NCI-H1436 (cell line): ENCODE results near the gene PSMD8.
A peak's percentile ranks its signal among the peaks of the same experiment; 100 is the strongest.
"Not testable (repeated sequence)": the region's sequence is repeated elsewhere in the genome, so short reads cannot be mapped to it uniquely, and the experiment has no call there.

Experiments
- DNase-seq: peaks from one replicate; lab custom pipeline; 2025; lab: John Stamatoyannopoulos, UW

The PSMD8 gene

DNA sequence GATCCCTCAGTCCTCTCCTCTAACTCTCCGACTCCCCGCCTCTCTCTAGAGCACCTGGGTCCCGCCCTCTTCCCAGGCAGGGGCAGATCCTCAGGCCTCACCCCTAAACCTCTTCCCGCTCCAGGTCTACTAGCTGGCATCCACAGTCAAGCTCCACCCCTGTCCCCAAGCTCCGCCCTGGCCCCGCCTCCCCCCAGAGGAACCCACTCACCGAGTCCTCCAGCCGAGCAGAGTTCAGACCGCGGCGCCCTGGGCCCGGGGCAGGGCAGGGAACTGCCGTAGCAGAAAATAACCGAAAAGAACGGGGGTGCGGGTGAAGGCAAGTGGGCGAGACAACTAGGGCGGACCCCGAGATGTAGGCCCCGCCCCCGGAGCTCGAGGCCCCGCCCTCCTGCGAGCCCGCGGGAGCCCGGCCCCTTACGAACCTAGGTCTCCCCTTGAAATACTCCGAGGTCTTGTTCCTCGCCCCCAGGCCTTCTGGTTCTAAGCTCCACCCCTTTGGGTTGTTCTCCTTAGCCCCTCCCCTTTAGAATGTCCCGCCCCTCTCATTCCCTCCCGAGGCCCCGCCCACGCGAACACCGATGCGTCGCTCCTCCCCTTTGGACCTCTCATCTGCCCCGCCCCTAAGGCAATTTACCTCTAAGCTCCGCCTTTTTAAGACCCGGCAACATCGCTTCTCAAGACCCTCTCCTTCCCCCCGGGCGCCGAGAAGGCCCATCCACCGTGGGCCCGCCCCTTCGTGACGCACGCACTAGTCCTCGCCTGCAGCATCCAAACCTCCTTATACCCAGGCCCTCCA lies 13.4 kb downstream of the PSMD8 start, which contains the start of gene GGN:
TSS of gene GGN (minus strand) at position 485 of the 799 bp plus-strand sequence. CDS start 773 bp downstream, outside the sequence.
- DNase-seq, result peak; percentile 95

DNA sequence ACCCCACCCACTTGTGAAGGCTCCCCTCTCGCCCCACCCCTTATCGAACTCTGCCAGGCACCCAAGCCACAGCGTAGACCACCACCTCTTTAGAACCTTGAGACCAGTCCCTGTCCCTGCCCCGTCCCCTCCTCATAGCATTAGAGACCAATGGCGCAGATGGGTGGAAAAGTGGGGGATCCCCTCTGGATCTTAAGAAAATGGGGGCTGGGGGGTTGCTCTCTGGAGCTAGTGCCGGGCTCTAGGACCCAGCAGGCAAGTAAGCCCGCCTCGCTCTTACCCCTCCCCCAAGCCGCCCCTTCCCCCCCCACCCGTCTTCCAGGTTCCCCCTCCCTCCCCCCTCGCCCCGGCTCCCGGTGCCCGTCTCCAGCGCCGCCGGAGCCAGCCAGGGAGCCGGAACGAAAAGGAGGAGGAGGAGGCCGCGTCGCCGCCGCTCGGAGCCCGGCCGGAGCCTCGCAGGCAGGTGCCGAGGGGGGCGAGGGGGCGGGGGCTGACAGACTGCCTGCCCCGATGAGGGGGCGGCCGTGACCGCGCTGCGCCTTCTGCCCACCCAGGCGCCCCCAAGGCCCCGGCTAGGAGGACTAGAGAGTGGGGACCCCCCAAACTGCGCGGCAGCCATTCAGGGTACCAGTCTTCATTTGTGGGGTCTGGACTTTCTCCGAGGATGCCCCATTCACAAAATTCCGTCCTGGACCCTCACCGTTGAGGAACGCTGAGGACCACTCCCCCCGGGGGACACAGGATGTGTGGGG lies 14.2 kb downstream of the PSMD8 start, which contains the start of gene SPRED3:
TSS of gene SPRED3 (plus strand) at position 349 of the 752 bp plus-strand sequence. CDS start 1,606 bp downstream, outside the sequence.
- peak; percentile 75 for DNase-seq

DNA sequence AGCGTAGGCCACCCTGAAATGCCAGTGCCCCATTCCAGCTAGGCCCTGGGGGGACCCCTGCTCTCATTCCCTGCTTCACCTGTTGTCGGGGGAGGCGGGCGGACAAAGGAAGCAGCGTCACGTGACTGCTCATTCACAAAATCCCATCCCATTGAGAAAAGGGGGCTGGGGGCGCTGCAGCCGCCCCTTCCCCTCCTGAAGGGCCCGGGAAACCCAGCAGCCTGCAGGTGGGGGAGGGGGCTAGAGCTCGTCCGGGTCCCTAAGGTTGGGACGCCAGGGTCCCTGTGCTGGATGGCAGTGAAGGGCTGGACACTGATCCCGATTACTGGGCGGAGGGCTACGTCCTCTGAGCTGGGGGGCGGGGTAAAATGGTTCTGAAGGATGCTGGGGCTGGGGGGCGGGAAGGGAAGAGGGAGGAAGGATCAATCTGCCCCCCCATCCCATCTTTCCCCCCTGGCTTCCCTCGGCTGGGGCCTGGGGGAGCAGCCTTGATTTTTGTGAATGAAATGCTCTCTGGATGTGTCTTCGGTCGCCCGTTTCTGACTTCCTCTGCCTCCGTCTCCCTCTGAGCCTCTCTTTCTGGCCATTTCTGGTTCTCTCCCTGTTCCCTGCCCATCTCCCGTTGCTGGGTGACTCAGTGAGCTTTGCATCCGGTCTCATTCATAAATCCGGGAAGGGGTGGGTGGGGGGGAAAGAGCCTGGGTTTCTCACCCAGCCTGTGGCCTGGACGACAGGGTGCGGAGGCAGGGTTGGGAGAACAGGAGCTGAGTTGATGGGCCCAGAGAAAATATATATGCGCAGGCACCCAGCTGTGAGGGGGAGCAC lies 14.9 kb downstream of the PSMD8 start:
- no peak for DNase-seq

DNA sequence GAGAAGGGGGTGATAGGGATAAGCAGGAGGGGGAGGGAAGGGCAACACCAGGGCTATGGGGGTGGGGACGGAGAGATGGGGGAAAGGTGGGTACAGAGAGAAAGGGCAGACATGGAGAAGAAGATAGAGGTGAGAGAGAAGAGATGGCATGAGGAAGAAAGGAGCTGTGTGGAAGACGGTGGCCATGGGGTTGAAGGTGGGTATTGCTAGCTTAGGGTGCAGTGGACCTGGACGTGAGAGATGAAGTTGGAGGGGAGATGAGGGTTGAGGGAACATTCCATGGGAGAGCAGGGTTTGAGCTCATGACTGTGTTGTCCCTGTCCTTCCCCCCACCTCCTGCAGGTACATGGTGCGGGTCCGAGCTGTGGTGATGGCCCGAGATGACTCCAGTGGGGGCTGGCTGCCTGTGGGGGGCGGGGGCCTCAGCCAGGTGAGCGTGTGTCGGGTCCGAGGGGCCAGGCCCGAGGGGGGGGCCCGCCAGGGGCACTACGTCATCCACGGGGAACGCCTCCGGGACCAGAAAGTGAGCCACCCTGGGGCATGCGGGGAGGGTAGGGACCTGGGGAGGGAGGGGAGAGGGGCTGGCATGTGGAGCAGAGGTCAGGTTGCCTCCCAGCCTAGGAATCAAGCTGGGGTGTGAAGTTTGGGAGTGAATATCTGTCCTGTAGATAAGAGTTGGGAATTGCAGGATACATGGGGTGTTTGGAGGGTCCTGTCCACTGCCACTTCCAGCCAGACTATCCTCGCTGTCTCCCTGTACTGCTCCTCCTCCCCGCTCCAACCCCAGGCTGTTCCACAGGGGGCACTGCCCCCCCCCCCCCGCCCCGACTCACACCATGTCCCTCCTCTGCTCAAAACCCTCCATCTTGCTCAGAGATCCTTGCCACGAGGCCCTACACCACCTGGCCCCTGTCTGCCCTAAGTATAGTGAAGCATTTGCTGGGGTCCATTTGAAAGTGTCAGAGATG lies 15.9 kb downstream of the PSMD8 start:
- no peak for DNase-seq

DNA sequence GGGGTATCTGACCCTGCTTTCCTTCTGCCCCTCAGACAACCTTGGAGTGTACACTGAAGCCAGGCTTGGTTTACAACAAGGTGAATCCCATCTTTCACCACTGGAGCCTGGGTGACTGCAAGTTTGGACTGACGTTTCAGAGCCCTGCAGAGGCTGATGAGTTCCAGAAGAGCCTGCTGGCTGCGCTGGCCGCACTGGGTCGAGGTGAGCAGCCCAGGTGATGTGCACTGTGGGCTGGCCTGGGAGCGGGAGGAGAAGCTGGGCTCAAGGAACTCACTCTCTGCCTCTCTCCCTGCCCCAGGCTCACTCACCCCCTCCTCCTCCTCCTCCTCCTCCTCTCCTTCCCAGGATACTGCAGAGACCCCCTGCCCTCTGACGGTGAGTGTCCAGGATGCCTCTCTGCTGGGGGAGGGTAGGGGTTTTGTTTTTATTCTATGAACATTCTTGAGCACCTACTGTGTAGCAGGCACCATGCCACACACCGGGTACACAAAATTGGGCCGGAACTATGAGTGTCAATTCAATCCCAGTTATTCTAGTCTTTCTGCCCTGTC lies 17.6 kb downstream of the PSMD8 start:
- DNase-seq, result no peak

DNA sequence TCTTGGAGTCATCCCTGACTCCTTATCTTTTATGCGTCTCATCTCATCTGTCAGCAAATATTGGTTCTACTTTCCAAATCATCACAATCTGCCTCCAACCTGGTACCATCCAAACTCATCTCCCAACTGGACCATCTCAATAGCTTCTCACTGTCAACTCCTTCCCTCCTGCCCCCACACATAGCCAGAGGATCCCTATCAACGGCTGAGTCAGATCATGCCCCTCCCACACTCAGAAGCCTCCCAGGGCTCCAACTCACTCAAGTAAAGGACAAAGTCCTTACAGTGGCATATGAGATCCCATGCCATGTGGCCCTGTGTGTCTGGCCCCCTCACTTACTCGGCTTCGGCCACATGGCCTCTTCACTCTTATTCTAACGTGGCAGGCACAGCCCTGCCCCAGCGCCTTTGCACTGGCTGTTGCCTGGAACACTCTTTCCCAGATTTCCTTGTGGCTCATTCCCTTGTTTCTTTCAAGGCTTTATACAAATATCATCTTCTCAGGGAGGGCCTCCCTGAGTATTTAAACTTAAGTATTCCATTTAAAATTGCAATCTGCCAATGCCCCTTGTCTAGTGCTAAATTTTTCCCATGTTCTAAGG lies 18.4 kb downstream of the PSMD8 start:
- no peak for DNase-seq

DNA sequence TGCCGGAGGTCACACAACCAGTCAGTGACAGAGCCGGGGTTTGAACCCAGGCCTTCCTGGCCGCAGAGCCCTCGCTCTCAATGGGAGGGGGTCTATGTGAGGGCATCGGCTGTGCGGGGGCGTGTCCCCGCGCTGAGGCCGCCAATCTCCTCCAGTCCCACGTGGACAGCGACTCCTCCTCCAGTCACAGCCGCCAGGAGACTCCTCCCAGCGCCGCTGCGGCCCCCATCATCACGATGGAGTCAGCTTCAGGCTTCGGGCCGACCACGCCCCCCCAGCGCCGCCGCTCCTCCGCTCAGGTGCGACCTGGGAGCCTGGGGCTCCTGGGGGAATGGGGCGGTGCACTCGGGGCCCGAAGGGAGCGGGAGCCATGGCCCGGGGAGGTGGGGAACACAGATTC lies 20.1 kb downstream of the PSMD8 start:
- no peak for DNase-seq

DNA sequence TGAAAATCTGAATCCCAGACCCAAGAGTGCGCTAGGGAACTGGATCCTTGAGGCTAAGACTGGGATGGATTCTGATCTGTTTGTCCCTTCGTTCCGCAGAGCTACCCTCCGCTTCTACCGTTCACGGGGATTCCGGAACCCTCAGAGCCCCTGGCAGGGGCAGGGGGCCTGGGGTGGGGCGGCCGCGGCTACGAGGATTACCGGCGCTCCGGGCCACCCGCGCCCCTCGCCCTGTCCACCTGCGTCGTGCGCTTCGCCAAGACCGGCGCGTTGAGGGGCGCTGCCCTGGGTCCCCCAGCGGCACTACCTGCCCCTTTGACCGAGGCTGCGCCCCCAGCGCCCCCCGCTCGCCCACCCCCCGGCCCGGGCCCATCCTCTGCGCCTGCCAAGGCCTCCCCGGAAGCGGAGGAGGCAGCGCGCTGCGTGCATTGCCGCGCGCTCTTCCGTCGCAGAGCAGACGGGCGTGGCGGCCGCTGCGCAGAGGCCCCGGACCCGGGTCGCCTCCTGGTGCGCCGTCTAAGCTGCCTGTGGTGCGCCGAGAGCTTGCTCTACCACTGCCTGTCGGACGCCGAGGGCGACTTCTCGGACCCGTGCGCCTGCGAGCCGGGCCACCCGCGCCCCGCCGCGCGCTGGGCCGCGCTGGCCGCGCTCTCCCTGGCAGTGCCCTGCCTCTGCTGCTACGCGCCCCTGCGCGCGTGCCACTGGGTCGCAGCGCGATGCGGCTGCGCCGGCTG lies 21.2 kb downstream of the PSMD8 start:
- DNase-seq, result no peak

DNA sequence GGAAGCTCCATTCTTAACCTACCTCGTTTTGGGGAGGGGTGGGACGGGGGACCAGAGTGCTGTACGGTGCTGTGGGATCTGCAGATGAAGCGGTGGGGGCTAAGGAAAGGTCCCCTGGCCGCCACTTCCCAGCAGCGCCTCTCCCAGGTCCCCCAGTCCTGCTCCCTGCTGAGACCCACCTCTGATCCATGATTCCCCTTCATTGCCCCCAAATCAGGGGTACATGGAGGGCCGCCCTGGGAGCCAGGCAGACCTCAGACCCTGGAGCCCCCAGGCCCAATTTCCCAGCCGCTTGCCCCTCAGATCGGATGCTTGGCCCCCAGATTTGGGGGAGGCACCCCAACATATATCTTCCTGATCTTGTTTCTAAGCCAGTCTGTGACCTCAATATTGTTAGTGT lies 24.7 kb downstream of the PSMD8 start:
- no peak for DNase-seq

DNA sequence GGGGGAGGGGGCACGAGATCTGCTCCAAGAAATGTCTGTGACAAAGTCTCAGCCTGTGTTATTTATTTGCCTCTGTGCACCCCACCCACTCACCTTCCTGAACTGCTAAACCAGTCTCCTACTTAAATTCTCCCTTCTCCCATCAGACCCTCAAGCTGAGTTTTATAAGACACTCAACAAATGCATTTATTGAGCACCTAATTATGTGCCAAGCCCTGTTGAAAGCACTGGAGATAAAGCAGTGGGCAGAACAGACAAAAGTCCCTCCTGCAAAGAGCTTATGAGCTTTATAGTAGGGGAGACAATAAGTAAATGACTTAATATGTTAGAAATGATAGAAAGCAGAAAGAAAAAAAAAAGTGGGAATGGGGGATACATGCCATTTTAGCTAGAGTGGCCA lies 25.2 kb downstream of the PSMD8 start:
- DNase-seq, result no peak

DNA sequence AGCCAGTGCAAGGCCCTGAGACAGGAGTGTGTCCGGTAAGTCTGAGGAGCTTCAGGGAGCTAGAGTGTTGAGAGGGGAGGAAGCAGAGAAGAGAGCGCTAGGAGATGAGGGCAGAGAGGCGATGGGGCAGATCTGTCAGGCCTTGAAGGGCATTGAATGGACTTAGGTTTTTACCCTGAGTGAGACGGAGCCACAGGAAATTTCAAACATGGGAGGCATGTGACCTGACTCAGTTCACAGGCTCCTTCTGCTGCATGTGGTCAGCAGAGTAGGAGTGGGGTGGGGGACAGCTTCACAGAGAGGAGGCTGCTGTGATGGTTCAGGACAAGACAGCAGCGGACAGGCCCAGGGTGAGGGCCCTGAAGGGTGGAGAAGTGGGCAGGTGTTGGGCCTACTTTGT lies 26.0 kb downstream of the PSMD8 start:
- no peak for DNase-seq

DNA sequence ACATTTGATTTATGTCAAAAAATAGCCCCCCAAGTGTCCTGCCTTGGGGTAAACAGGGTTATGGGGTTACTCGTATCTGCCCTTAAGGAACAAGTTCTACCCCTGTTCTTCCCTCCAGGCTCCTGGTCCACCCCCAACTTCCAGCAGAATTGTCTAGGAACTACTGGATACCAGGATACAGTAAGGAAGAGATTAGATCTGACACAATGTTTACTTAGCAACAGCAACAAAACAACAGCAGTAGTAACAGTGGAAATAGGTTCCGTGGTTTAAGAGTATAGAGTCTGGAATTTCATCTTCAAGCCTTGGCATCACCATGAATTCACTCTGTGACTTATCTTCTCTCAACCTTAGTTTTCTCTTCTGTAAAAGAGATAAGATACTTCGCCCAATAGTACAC lies 26.8 kb downstream of the PSMD8 start:
- no peak for DNase-seq

DNA sequence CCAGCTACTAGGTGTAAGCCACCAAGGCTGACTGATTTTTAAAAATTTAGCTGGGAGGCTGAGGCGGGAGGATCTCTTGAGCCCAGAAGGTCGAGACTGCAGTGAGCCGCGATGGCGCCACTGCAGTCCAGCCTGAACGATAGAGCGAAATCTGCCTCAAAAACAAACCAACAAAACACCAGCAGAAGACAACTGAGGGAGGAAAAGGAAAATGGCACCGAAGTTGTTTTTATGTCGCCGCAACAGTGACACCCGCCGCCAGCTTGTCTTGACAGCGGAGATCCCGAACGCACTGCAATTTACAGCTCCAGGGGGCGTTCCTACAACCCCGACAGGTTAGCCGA lies 28.2 kb downstream of the PSMD8 start:
- DNase-seq, result no peak

DNA sequence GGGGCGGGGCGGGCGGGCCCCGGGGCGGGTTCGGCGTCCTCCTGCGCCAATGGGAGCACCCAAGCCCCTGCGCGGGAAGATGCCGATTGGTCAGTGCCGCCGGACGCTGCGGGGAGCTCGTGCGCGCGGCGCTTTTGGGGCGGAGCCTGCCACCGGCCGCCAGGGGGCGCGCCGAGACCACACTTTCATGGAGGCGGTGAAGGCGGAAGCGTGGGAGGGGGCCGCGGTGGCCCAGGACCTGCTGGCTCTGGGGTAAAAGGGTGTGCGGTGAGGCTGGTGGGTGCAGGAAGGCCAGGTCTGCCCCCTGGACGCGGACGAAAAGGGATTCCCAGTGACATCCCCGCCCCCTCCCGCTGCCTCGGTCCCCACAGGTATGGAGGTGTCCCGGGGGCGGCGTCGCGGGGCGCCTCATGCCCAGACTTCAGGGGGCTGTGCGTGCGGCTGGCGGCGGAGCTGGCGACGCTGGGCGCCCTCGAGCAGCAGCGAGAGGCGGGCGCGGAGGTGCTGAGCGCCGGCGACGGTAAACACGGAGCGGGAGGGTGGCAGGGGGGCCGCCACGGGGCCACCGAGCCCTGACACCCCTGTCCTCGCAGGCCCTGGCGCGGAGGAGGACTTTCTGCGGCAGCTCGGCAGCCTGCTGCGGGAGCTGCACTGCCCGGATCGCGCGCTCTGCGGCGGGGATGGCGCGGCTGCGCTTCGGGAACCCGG lies 28.8 kb downstream of the PSMD8 start, which contains the start of gene FAM98C:
TSS of gene FAM98C (plus strand) at position 127 of the 708 bp plus-strand sequence. CDS start at position 188, 61 bp downstream.
- peak; percentile 97 for DNase-seq

DNA sequence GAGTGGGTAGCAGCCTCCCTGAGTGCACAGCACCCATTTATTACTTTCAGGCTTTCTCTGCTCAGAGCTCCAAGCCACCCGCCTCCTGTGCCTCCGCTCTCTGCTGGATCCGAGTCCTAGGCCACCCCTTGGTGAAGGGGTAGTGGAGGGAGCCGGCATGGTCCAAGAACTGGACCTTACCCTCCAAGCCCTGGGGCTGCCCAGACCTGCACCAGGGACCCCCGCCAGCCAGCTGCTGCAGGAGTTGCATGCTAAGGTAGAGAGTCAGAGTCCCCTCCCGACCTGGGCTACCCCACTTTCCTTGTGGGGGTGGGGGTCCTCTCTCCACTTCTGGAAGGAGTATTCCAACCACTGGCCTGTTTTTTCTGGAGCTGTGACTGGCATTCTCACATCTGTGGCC lies 30.5 kb downstream of the PSMD8 start:
- no peak for DNase-seq

DNA sequence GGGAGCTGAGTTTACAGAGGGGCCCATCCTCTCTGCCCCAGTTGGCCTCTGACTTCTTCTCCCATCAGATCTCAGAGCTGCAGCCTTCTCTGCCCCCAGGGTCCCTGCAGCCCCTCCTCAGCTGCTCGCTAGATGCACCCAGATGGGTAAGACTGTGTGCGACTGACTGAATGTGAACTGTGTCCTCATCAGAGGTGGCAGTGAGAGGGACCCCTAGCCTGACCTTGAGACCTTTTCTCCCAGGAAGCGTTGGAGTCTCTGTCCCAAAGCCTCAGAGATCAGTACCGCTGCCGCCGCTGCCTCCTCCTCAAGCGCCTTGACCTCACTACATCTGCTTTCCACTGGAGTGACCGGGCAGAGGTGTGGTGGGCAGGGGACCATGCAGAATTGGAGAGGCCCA lies 30.9 kb downstream of the PSMD8 start:
- no peak for DNase-seq

DNA sequence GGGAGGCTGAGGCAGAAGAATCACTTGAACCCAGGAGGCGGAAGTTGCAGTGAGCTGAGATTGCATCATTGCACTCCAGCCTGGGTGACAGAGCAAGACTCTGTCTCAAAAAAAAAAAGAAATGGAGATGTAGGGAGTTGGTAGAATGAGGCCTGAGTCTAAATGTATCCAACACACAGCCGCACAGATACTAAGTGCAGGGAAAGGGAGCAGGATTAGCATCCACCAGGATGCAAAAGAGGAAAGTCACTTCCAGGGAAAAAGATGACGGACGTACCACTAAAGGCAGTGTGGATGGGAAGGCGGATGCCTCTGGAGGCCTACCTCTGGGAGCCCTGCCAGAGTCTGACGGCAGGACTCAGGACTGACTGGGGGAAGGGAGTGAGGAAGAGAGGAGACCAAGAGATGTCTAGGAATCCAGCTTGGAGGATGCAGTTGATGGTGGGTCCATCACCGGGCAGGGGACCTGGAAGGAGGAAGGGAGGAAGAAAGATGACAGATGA lies 35.3 kb downstream of the PSMD8 start:
- no peak for DNase-seq

DNA sequence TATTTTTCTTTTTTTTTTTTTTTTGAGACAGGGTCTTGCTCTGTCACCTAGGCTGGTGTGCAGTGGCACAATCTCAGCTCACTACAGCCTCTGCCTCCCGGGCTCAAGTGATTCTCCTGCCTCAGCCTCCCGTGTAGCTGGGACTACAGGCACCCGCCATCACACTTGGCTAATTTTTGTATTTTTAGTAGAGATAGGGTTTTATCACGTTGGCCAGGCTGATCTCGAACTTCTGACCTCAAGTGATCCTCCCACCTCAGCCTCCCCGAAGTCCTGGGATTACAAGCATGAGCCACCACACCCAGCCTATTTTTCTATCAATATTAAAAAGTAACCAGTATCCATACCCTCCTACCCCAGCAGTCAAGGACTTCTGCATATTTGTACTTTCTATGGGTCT lies 36.0 kb downstream of the PSMD8 start:
- not testable (repeated sequence) for DNase-seq
